ENCODE data around the gene FLNB. TPM values are rescaled to one million over a fixed set of nuclear protein-coding genes. Genes with fewer than 3 reads are reported as not detected.
A peak's percentile ranks its signal among the peaks of the same experiment; 100 is the strongest.

The FLNB gene
- total and polyA plus RNA-seq, 2 of the 8 experiments (the other 6 are each of a cell fraction or from before 2014, with no cell fraction given): 72.3 to 118 TPM

GRCh38 chr3:58042947-58043707 is 34.9 kb downstream of the FLNB start:
- peaks cover 3 to 9% of the 10 kb centered on the region in 2 experiments for H4K20me1 ChIP-seq (replicated peaks in 1 of 2; ENCODE audit: control insufficient read depth in 1 of 2, insufficient read depth in 2 of 2, low read length in 2 of 2)
- TF ChIP-seq CREB1 (IDR thresholded peaks at IDR 0.05) (no peak), HDAC6 (IDR thresholded peaks at IDR 0.05; ENCODE audit: low read depth, low read length) (no peak), RNF2 (IDR thresholded peaks at IDR 0.05; ENCODE audit: borderline replicate concordance, low read depth, low read length, missing control alignments, poor library complexity, severe bottlenecking) (no peak), YY1 (IDR thresholded peaks at IDR 0.05; ENCODE audit: low read depth, low read length) (no peak), POLR2A (IDR thresholded peaks at IDR 0.05; ENCODE audit: control extremely low read depth in 1 of 2, low read depth in 2 of 2, low read length in 2 of 2) (no peak), KDM1A (IDR thresholded peaks at IDR 0.05; ENCODE audit: borderline replicate concordance, low read length) (no peak), KDM4A (IDR thresholded peaks at IDR 0.05; ENCODE audit: low read depth, low read length, severe bottlenecking) (no peak), TCF12 (IDR thresholded peaks at IDR 0.05; ENCODE audit: low read depth, low read length) (no peak), CTBP2 (IDR thresholded peaks at IDR 0.05; ENCODE audit: borderline replicate concordance, insufficient read depth, insufficient read length, low read length) (no peak), CHD1 (IDR thresholded peaks at IDR 0.05; ENCODE audit: low read depth, low read length) (no peak)
- TF ChIP-seq, protein P1, sequence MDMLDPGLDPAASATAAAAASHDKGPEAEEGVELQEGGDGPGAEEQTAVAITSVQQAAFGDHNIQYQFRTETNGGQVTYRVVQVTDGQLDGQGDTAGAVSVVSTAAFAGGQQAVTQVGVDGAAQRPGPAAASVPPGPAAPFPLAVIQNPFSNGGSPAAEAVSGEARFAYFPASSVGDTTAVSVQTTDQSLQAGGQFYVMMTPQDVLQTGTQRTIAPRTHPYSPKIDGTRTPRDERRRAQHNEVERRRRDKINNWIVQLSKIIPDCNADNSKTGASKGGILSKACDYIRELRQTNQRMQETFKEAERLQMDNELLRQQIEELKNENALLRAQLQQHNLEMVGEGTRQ (IDR thresholded peaks at IDR 0.05; ENCODE audit: low read length): no peak

More at GRCh38 chr3:58042947-58043707, 34.9 kb downstream of the FLNB start:
- Histone ChIP-seq H2BK15ac (ENCODE audit: low read length) (peak overlapping the region; percentile 77; the same call in 1 of the 2 replicates), H3K4ac (replicated peaks; ENCODE audit: insufficient read length, low read depth, low read length) (peak overlapping the region; percentile 65), H2AK5ac (ENCODE audit: low read depth, low read length) (no peak overlapping the region), H3K23ac (ENCODE audit: insufficient read length) (no peak overlapping the region), H3K79me1 (ENCODE audit: low read depth, low read length) (peaks cover 20% of the 10 kb centered on the region; the same call in 1 of the 2 replicates), H3K4me3 (ENCODE audit: extremely low read depth in 1 of 4, insufficient read depth in 2 of 4, low read depth in 3 of 4, low read length in 4 of 4) (no peak overlapping the region), H2BK20ac (ENCODE audit: low read length) (0 out of 2 replicates have a peak overlapping the region, but pooled peaks have one; percentile 13), H3K36me3 (ENCODE audit: control insufficient read depth in 2 of 4, insufficient read depth in 4 of 4, low read length in 3 of 4) (no peaks in the 10 kb centered on the region), H3K9me3 (ENCODE audit: insufficient read depth in 2 of 2, low read depth in 1 of 2, low read length in 1 of 2) (no peaks in the 10 kb centered on the region), H3K4me1 (replicated peaks in 1 of 4; ENCODE audit: control insufficient read depth in 3 of 4, insufficient read depth in 4 of 4, low read length in 3 of 4) (peaks cover 21 to 44% (median 35%) of the 10 kb centered on the region in 4 experiments), H3K14ac (ENCODE audit: insufficient read length) (no peak overlapping the region), H2BK12ac (ENCODE audit: low read depth, low read length) (peak overlapping the region; percentile 85), H3K79me2 (ENCODE audit: control insufficient read depth in 1 of 2, insufficient read depth in 2 of 2, low read length in 2 of 2) (peaks cover 0 to 79% of the 10 kb centered on the region in 2 experiments; a peak in 2 of 4 replicates), H2BK5ac (ENCODE audit: low read depth, low read length) (0 out of 2 replicates have a peak overlapping the region, but pooled peaks have one; percentile 73), H4K5ac (ENCODE audit: insufficient read length, low read depth, low read length) (no peak overlapping the region), H4K8ac (ENCODE audit: extremely low read depth, insufficient read depth, low read length) (no peak overlapping the region), H3K27me3 (replicated peaks in 1 of 4; ENCODE audit: control insufficient read depth in 3 of 4, extremely low read depth in 1 of 4, insufficient read depth in 3 of 4, low read length in 3 of 4) (no peaks in the 10 kb centered on the region), H3K27ac (ENCODE audit: low read depth, low read length) (0 out of 2 replicates have a peak overlapping the region, but pooled peaks have one; percentile 14), H2BK120ac (replicated peaks; ENCODE audit: low read depth, low read length) (no peak overlapping the region), H3K56ac (replicated peaks; ENCODE audit: insufficient read length, low read depth, low read length) (no peak overlapping the region), H2AFZ (ENCODE audit: low read length) (no peak overlapping the region), H4K91ac (replicated peaks; ENCODE audit: insufficient read length, low read length) (no peak overlapping the region), H3K4me2 (ENCODE audit: insufficient read depth in 1 of 2, low read depth in 2 of 2, low read length in 2 of 2) (no peak overlapping the region; a peak in 1 of 4 replicates), H3K23me2 (ENCODE audit: low read depth, low read length) (no peaks in the 10 kb centered on the region), H3K18ac (ENCODE audit: extremely low read depth, low read length) (no peak overlapping the region), H3K9ac (replicated peaks in 1 of 4; ENCODE audit: extremely low read depth in 1 of 4, low read depth in 3 of 4, low read length in 3 of 4) (no peak overlapping the region)
- no peak for DNase-seq (ENCODE audit: low read depth in 1 of 2, low spot score in 2 of 2)
- 86% methylated on average over 5 of the region's 6 CpGs; no CpG with 5 or more reads in 1 of the 2 experiments for WGBS, 2 experiments (ENCODE audit: extremely low coverage in 1 of 2, insufficient coverage in 1 of 2, insufficient read length in 1 of 2, insufficient replicate concordance in 2 of 2, low coverage in 1 of 2, low lambda C conversion rate in 2 of 2, missing lambda C conversion rate in 1 of 2)
- CTCF ChIA-PET (ENCODE audit: partially characterized antibody): interaction anchor here (1.0 to 1.6 kb wide), 5 partner anchors 24 to 48 kb away, joined by 3 to 5 read pairs (median 3); no protein-coding TSS in a partner anchor
- POLR2A ChIA-PET (ENCODE audit: partially characterized antibody): interaction anchor here (0.6 to 2.6 kb wide), 5 partner anchors 7 to 830 kb away, joined by 3 to 12 read pairs (median 3); no protein-coding TSS in a partner anchor
- no peak for FAIRE-seq
